ENCODE data around the gene TRIL.

The TRIL gene

DNA sequence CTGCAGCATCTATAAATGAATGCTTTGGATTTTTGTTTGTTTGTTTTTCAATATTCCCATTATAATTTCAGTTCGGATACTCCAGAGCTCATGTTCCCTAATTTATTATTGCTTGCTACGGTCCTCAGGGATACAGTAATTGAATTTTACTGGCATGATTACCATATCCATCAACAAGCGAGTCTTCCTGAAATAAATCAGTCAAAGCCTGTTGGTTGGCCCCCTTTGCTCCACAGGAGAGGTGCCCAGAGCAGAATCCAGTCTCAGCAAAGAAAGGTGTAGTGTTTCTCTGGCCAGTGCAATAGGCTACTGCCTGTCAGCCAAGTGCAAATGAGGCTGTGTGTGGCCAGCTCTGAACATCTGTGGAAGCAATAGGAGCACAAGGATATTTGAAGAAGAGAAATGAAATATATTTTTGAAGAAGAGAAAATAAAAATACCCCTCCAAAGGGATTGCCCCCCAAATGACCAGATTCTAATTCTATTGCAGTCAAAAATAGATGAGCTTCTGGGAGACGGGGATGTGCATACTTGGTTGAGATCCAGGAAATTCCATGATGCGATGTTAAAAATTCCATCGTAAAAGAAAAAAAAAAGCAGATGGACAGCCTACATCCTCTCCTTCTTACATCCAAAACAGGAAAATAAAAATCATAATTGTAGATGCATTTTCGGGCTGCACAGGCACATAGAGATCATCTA lies 18.1 kb downstream of the TRIL start:
- DNase-seq, result no peak

- DNase-seq, result no peak
Observed at GRCh38 chr7:28939367-28939766, 18.8 kb downstream of the TRIL start.

- DNase-seq, result no peak
Observed at GRCh38 chr7:28937619-28938018, 20.5 kb downstream of the TRIL start.

DNA sequence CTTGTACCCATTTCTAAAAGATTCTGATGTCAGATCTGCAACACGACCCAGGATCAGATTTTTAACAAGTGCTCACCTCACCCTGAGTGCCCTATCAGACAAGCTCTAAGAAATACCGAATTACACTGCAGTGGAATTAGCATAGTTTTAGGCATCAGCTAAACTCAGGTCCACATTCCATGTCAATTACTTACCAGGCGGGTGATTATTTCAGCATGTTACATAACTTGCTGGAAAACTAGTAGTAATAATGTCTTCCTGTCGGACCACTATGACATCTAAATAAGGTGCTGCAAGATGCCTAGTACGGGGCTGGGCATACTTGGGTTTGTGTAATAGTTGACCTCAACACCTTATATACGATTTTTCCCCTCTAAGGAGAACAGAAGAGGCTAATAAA lies 21.0 kb downstream of the TRIL start:
- DNase-seq, result no peak

DNA sequence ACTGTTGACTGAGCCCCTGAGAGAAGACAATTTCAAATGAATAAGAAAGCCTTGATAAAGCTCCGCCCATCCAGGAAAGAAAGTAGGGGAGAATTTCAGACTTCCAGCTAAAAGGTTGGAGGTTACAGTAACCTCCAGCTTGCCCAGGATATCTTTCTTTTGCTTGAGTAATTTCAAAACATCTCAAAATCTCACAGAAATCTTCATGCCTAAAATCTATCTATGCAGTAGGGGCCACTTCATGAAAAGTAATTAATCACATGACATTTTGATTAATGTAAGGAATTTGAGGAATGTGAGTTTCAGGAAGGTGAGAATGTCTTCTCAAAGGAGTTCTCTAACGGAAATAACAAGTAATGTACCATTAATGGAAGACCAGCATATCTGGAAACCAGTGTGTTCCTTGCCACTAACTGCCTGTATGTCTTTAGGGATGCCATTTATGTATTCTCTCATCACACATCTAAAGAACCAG lies 24.2 kb downstream of the TRIL start:
- no peak for DNase-seq

GRCh38 chr7:28931565-28931964 lies 26.6 kb downstream of the TRIL start:
- no peak for DNase-seq

- DNase-seq, result peak; percentile 89
Observed at GRCh38 chr7:28926871-28927597, 31.1 kb downstream of the TRIL start.

GRCh38 chr7:28922624-28923331 lies 35.4 kb downstream of the TRIL start:
- peak; percentile 92 for DNase-seq

GRCh38 chr7:28921822-28922221 lies 36.3 kb downstream of the TRIL start:
- DNase-seq, result peak; percentile 81

DNA sequence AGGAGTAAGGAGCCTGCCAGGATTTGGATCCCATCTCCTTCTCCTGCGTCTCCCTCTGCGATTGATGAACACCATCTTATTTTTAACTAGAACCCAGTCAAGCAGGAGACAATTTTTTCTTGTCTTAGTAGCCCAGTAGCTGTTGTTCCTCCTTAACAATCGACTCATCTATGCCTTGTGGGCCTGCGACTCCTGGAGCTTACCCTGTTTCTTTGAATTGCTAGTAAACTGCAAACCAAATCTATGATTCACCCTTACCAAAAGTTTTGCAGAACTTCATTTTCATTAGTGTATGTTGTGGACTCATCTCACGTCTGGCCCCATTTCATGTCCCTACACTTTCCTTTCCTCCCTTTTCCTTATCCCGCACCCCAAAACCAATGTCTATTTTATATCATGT lies 37.7 kb downstream of the TRIL start:
- no peak for DNase-seq

DNA sequence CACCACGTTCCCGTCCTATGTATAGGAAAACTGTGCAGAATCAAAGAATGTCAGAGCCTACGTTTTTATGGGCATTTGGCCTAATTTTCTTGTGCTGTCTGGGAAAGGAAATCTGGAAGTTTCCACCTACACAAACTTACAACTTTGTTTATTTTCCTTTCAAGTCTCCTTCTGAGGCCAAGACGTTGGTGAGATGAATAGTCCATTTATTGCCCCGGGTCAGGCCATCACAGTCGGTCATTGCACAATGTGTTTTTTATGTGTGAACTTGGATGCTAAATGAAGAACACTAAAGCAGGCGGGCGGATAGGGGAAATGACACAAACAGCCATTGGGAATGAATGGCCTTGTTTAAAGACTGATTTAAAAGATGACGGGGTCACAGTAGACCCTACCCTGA lies 38.6 kb downstream of the TRIL start:
- DNase-seq, result no peak

DNA sequence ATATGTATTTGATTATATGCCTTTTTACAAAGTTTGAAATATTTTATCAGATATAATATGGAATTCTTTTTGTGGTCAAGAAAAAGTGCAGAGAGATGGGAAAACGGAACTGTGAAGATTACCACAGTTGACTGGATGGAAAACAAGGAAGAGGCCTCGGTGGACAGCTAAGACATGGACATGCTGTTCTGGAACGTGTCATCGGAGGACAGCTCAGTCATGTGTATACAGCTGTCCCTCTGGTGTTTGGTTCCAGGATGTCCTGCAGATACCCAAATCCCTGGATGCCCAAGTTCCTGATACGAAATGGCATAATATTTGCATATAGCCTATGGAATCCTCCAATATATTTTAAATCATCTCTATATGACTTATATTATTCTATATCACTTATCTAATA lies 49.4 kb downstream of the TRIL start:
- no peak for DNase-seq

- no peak for DNase-seq
Observed at GRCh38 chr7:28905464-28905863, 52.7 kb downstream of the TRIL start.

GRCh38 chr7:28904578-28905048 lies 53.5 kb downstream of the TRIL start:
- no peak for DNase-seq

GRCh38 chr7:28903730-28904577 lies 54.2 kb downstream of the TRIL start:
- DNase-seq, result peak; percentile 2
